ENCODE results near the gene MTG2.
"Not testable (repeated sequence)": the region's sequence is repeated elsewhere in the genome, so short reads cannot be mapped to it uniquely, and the experiment has no call there.

The MTG2 gene

GRCh38 chr20:62146019-62146755 is 36.6 kb upstream of the MTG2 start:
- DNase-seq = no peak

DNA sequence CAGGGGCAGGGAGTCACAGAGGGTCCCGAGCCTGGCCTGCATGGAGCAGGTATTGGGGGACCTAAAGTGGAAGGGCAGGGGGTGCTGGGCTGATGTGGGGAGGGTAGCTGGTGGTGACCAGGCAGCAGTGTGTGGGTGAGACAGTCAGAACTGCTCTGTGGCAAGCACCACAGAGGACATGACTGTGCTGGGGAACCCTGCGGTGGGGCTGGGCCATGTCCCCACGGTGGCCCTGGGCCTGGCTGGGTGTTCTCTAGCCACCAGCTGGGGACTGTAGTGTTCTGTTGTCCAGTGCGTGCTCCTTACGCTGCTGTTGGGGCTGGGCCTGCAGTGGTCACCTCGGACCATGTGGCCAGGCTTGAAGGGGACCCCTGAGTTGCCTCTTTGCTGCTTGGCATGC is 35.7 kb upstream of the MTG2 start:
- no peak for DNase-seq

DNA sequence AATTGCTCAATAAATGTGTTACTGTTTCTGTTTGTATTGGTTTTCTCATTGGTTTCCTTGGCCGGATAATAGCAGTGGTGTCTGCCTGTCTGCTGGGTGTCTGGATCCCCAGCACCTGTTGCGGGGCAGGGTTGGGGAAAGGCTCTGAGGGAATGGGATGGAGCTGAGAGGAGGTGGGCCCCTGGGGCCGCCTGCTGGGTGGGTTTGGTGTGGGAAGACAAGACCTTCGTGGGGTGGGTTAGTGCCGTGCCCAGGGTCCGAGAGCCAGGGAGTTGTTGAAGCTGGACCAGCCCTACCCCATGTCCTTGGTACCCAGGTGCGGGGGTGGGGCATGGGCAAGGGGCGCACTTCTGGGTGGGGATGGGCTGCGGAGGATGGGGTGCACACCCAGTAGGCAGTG is 35.3 kb upstream of the MTG2 start:
- no peak for DNase-seq

GRCh38 chr20:62148383-62148782 is 34.4 kb upstream of the MTG2 start:
- not testable (repeated sequence) for DNase-seq

GRCh38 chr20:62148908-62149314 is 33.9 kb upstream of the MTG2 start:
- DNase-seq = no peak

GRCh38 chr20:62149532-62150309 is 33.1 kb upstream of the MTG2 start:
- no peak for DNase-seq

DNA sequence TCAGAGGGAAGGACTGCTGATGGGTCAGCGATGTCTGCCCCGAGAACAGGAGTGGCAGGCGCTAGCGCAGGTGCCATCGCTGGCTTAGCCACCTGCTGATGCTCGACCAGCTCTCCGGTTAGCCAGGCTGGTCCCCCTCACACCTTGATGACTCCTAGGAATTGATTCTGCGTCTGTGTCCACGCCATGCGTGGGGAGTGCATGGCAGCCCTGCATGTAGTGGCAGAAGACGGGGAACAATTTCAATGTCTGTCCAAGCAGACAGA is 32.6 kb upstream of the MTG2 start:
- no peak for DNase-seq

- DNase-seq = no peak
Measured at GRCh38 chr20:62151225-62151624, 31.6 kb upstream of the MTG2 start.

GRCh38 chr20:62151835-62152364 is 30.9 kb upstream of the MTG2 start:
- DNase-seq = no peak

DNA sequence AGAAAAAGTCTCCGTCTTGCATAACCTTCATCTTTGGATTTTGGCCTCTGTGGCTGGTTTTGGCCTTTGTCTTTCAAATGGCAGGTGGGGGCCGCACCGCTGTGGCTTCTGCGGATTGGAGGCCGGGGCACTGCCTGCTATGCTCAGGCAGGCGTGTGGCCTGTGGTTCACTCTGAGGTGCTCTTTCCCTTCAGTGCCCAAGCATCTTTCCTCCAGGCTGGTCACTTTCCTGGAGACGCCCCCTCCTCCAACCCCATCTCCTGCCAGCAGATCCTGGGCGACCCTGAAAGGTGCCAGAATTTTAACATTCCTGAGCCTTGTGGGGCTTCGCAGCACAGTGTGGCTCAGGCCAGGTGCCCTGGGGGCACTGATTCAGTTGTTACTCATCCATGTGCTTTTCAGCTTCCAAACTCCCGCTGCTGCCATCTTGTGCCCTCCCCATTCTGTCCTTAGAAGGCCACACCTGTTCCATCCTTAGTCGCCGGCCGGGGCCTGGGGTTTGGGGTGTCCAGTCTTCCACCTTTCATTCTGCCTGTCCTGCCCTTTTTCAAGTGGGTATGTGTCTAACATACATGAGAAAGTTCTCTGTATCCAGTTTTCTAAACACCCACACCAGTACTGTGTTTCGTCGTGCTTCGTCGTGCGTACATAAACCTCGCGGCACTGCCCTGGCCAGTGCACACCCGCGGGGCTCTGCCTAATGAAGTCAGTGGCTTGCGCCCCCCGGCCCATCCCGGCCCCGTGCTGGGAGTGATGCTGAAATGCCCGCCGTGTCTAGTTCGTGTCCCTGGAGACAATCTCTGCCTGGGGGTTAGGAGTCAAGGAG is 27.2 kb upstream of the MTG2 start:
- DNase-seq = no peak

GRCh38 chr20:62156254-62156556 is 26.6 kb upstream of the MTG2 start:
- DNase-seq = no peak

DNA sequence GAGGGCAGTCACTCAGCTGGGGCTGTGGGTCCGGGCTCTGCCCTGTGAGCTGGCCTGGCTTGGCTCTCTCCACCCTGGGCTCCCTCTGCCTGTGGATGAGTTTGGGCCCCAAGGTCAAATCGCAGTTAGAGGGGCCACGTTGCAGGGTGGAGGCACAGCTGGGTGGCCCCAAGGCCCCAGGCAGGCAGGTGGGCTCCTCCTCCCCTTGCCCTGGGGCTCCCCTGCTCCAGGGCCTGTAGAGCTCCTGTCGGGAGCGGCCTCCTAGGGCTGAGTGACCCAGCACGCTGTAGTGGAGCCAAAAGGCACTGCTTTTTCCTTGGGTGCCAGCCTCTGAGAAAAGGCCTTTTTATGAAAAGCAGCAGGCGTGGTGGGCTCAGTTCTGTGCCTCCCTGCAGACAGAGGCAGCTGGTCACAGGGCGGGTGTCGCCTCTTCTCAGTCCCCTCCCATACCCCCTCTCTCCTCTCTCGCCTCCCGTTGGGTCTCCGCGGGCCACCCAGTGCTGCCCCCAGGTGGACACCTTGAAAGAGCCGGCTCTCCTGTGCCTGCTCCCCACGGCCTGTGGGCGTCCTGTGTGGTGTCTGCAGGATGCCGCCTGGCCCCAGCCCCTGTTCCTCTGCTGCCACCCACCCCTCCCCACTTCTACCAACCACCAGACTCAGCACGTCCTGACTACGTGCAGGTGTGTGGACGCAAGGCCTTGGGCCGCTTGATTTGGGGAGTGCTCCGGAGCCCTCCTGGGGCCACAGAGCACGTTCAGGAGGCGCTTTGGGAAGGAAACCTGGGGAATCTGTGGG is 26.0 kb upstream of the MTG2 start:
- no peak for DNase-seq

DNA sequence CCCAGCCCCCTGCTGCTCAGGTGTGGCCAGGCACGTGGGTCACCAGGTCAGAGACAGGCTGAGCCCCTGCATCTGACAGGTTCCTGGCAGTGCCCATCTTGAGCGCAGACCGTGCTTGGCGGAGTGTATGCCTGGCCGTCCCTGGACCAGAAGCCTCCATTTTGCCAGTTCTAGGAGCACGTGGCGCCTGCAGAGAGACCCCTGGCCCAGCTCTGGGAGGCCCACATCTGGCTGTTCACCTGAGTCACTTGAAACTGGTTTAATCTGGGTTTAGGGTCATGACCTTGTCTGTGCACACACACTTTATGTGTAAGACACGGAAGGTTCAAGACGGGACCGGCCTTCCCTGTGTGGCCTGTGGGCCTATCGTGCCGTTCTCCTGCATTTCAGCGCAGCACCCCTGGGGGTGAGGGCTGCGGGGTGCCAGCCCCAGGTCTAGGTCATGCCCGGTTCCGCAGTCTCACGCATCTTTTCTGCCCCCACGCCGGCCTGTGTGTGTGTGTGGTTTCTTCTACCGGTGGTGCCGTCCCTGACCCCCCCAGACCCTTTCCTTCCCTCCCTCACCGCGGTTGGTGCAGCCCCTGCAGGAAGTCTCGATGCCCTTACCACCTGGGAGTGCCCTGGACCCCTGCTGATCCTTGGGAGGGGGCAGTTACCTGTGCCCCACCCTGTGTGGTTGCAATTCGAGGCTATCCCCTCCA is 25.3 kb upstream of the MTG2 start:
- no peak for DNase-seq

- no peak for DNase-seq
Measured at GRCh38 chr20:62158088-62158400, 24.8 kb upstream of the MTG2 start.

DNA sequence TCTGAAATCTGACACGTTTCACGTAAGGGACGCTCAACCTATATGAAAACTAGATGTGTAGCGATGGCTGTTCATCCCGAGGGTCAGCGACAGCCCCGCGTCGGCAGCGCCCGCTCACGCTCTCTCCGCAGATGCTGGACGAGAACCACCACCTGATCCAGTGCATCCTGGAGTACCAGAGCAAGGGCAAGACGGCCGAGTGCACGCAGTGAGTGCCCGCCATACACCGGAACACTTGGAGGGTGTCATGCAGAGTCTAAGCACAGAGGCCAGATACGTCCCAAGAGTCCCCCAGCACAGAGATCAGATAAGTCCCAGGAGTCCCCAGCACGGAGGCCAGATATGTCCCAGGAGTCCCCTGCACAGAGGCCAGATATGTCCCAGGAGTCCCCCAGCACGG is 24.3 kb upstream of the MTG2 start:
- DNase-seq = no peak

DNA sequence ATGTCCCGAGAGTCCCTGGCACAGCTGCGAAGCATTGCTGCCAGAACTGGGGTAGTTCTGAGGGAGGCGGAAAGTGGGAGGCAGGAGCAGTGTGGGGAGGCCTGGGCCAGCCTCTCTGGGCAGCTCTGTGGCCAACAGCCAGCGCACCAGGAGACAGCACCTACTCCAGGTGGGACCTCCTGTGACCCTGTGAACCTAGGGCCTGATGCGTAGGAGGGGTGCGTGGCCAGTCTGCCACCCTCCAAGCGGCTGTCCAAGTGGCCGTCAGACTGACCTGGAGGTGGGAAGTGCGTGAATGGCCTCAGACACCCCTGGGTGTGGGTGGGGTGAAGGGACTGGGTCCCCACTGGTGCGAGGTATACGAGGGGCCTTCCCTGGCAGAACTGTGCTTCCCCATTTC is 23.8 kb upstream of the MTG2 start:
- no peak for DNase-seq

GRCh38 chr20:62159839-62160238 is 23.0 kb upstream of the MTG2 start:
- no peak for DNase-seq

DNA sequence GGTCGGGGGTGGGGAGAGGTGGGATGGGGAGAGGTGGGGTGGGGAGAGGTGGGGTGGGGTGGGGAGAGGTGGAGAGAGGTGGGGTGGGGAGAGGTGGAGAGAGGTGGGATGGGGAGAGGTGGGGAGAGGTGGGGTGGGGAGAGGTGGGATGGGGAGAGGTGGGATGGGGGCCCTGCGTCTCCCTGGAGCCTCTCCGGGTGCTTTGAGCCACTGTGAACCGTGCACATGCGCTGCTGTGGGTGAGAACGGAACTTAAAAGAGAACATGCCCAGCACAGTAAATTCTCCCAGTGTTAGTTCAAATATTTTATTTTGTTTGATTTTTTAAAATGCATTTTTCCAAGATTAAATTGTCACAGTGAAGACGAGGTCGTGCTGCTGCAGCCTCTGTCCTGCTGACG is 22.6 kb upstream of the MTG2 start:
- DNase-seq = no peak

- no peak for DNase-seq
Measured at GRCh38 chr20:62160876-62161275, 22.0 kb upstream of the MTG2 start.

DNA sequence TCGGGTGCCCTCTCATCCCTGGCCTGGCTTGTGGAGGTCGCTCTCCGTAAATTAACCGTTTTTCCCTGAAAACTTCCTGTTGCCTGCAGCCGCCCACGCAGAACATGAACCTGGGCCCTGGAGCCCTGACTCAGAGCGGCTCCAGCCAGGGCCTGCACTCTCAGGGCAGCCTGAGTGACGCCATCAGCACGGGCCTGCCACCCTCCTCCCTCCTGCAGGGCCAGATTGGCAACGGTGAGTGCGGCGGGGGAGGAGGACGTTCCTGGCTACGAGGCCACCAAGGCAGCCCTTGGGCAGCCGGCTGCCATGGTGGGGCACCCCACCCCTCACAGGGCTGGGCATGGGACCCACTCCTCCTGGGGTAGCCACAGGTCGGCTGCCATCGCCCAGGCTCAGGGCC is 21.5 kb upstream of the MTG2 start:
- DNase-seq = no peak

DNA sequence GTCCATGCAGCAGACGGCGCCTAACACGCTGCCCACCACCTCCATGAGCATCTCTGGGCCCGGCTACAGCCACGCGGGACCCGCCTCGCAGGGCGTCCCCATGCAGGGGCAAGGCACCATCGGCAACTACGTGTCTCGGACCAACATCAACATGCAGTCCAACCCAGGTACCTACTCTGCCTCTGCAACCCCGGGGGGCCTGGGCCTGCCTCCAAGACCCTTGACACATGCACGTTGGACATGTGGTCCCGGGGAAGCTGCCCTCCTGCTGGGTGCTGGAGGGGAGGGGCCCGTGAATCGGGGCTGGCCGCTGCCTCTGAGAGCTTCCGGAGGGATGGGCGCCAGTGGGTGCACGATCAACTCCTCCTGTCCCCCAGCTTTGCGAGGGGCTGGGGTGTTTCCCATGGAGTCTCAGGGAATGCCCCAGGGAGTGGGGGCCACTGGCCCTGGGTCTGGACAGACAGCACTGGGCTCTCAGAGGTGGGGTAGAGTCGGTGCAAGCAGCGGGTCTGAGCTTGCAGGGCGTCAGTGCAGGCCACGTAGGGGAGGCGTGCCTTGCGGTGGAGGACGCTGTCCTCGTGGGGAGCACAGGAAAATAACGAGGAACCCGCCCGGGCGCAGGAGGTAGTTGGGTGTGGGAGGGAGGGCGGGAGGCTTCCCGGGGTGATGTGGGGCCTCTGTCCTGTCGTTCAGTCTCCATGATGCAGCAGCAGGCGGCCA is 19.9 kb upstream of the MTG2 start:
- DNase-seq = no peak

DNA sequence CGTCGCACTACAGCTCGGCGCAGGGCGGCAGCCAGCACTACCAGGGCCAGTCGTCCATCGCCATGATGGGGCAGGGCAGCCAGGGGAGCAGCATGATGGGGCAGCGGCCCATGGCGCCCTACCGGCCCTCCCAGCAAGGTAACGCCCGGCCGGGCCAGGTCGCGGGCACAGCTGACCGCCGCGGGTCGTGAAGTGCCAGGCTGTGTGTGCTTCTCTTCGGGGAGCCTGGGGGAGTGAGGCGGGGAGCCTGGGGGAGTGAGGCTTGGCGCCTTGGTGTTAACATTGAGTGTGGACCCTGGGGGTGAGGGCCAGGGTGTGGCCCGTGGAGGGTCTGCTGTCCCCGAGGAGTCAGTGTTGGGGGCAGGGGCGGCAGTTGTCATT is 19.4 kb upstream of the MTG2 start:
- DNase-seq = no peak

Data from NK-92 treated with Interleukin-12 subunit alpha and Interleukin-12 subunit beta, amount 100 ng/mL, for 24 hours (cell line).